NT2/D1 (cell line): ENCODE measurements around the gene ROBO1.

Experiments
- DNase-seq: peaks from one replicate; pipeline ENCODE4 v3.0.0-alpha.2; 2011; ENCODE audit warnings: low read depth, low spot score
- H3K27me3 ChIP-seq: 2 replicates; pipeline ENCODE4 v1.6.0; 2011; ENCODE audit warnings: mild to moderate bottlenecking; ENCODE audit not compliant: insufficient read length, insufficient read depth
- H3K36me3 ChIP-seq: 2 replicates; pipeline ENCODE4 v1.6.1; 2011; ENCODE audit warnings: mild to moderate bottlenecking, low read length, mixed read lengths; ENCODE audit not compliant: insufficient read depth, insufficient read length
- H3K4me1 ChIP-seq: 2 replicates; pipeline ENCODE4 v1.5.1; 2011; ENCODE audit not compliant: insufficient read depth, insufficient read length
- H3K4me3 ChIP-seq: 2 replicates; pipeline ENCODE4 v1.5.1; 2011; ENCODE audit warnings: low read depth; ENCODE audit not compliant: insufficient read length
- H3K9ac ChIP-seq: 2 replicates; pipeline ENCODE4 v1.6.0; 2011; ENCODE audit warnings: low read depth; ENCODE audit not compliant: insufficient read length
- H3K9me3 ChIP-seq: 2 replicates; pipeline ENCODE4 v1.5.1; 2011; ENCODE audit warnings: mild to moderate bottlenecking, low read length; ENCODE audit not compliant: insufficient read depth
- SUZ12 ChIP-seq: IDR thresholded peaks from 2 replicates; pipeline ENCODE4 v1.6.1; 2011; ENCODE audit not compliant: insufficient read length, insufficient read depth; ENCODE audit errors: extremely low read depth
- YY1 ChIP-seq: IDR thresholded peaks from 2 replicates; pipeline ENCODE4 v1.6.1; 2011; ENCODE audit not compliant: insufficient read length, insufficient read depth
- ZNF274 ChIP-seq: IDR thresholded peaks from 2 replicates; pipeline ENCODE4 v1.6.1; 2011; ENCODE audit warnings: mild to moderate bottlenecking, low read depth, low read length

ROBO1 gene

DNA sequence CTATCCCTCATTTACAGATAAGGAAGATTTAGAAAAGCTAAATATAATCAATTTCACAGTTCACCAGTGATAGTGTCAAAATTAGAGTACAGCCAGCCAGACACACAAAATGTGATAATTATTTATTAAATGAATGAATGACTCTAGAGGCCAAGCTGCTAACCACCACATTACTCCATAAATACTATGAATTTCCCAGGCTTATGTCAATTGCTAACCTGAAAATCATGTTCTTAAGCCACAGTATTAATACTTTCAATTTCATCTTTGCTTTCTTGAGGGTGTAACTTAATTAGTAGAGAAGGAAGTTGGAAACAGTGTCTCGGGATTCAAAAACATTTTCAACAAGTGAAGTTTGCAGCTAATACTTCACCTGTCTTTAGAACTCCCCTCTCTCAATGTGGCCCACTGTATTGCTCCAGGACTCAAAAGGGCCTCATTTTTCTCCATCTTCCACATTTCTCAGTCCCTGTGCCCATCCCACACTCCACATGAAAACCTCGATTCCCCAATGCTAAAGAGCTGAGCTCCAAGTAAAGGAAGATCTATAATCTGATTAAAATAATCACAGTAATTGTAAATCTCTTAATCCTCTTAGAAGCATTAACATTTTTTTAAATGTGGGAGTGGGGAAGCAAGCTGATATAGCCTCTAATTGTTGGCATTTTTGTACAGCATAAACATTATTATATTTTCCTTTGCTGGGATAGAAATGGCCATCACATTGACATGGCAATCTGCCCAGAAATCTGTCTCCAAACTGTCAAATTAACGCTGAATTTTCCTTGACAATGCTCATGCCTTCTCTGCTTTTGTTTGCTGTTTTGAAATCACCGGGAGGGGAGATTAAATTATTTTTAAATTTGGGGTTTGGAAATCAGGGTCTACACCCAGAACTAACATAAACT, 765.1 kb downstream of the ROBO1 start:
- no peak for TF ChIP-seq SUZ12
- no peak for TF ChIP-seq ZNF274
- TF ChIP-seq YY1, result no peak
- Histone ChIP-seq H3K27me3 (no peaks in the 10 kb centered on the region), H3K4me3 (no peak overlapping the region), H3K9ac (no peak overlapping the region), H3K4me1 (no peaks in the 10 kb centered on the region), H3K36me3 (no peaks in the 10 kb centered on the region), H3K9me3 (peaks cover 4% of the 10 kb centered on the region; the same call in 1 of the 2 replicates)
- DNase-seq, result no peak

DNA sequence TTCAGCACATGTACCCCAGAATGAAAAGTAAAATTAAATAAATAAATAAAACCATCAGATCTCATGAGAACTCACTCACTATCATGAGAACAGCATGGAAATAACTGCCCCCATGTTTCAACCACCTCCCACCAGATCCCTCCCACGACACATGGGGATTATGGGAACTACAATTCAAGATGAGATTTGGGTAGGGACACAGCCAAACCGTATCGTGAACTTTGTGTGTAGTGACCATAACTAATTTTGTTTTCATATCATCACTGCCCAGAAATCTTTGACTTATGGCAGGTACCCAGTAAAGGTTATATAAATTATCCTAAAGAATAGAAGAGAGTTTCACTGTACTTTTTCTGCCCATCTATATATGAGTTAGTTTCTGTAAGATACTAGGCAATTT, 766.5 kb downstream of the ROBO1 start:
- Histone ChIP-seq H3K36me3 (no peaks in the 10 kb centered on the region), H3K4me1 (no peaks in the 10 kb centered on the region), H3K4me3 (no peak overlapping the region), H3K9ac (no peak overlapping the region), H3K27me3 (no peaks in the 10 kb centered on the region), H3K9me3 (peaks cover 4% of the 10 kb centered on the region; the same call in 1 of the 2 replicates)
- DNase-seq, result no peak
- TF ChIP-seq YY1 (no peak), SUZ12 (no peak), ZNF274 (no peak)

DNA sequence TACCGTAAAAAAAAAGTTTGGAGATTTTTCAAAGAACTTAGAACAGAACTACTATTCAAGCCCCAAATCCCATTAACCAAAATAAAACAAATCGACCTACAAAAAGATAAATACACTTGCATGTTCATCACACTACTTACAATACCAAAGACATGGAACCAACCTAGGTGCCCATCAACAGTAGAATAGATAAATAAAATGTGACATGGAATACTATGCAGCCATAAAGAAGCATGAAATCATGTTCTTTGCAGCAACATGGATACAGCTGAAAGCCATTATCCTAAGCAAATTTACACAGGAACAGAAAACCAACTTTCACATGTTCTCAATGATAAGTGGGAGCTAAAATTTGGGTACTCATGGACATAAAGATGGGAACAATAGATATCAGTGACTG, 768.7 kb downstream of the ROBO1 start:
- Histone ChIP-seq H3K27me3 (no peaks in the 10 kb centered on the region), H3K9me3 (peaks cover 4% of the 10 kb centered on the region; the same call in 1 of the 2 replicates), H3K9ac (no peak overlapping the region), H3K4me1 (no peaks in the 10 kb centered on the region), H3K36me3 (no peaks in the 10 kb centered on the region), H3K4me3 (no peak overlapping the region)
- no peak for DNase-seq
- TF ChIP-seq YY1 (no peak), ZNF274 (no peak), SUZ12 (no peak)

DNA sequence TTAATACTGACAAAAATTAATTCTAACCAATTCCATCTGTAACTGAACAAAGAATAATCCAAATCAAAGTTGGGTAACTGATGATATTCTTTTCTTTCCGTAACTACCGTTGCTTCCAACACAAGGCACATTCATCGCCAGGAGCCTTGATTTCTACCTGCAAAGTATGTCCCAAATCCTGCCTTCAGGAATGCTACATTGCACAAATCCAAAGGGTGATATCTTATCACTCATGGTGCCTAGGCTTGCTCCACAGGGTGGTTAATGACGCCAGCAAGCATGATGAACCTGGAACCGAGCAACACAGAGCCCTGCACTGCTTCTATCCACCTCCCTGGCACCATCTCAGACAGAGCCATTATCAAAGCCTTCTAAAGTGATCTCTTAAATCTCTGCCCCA, 772.7 kb downstream of the ROBO1 start:
- Histone ChIP-seq H3K9ac (no peak overlapping the region), H3K4me3 (no peak overlapping the region), H3K4me1 (no peaks in the 10 kb centered on the region), H3K9me3 (peaks cover 13% of the 10 kb centered on the region), H3K27me3 (no peaks in the 10 kb centered on the region), H3K36me3 (no peaks in the 10 kb centered on the region)
- TF ChIP-seq YY1, result no peak
- no peak for TF ChIP-seq SUZ12
- TF ChIP-seq ZNF274, result no peak
- DNase-seq, result no peak

DNA sequence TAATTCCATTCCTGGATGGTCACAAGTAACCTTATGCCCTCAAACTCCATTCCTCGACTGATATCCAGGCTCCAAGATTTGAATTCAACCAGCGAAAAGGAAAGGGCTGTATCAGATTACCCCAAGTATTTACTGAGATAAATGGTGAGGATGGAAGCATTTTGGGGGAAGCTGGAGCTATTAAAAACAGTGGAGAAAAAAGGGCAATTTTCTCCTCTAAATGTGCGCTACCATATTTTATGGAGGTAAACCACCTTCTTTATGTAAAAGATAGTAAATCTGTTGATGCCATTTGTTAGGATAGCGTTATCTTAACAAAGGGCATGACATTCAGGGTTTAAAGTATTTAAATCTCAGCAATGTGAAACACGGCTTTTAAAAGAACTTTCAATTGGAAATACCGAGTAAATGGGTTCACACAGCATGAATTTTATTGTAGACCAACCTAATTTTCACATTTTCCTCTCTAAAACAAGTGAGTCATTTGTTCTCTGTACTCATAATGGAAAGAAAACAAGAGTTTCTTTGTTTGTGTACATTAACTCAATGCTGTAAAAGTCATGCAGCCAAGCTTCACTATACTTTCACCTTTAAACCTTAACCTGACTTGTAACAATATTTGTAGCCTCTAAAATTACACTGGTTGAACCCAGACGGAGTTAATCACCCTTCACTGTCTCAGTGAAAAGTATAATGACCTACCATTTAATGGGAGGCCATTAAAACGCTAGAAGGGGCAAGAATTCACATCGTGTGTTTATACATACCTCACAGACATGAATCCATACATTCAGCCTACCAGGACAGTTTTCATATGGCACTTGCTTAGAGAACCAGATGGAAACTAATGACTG, 773.4 kb downstream of the ROBO1 start:
- no peaks in the 10 kb centered on the region for H3K27me3 ChIP-seq
- no peak overlapping the region for H3K9ac ChIP-seq
- no peak for TF ChIP-seq SUZ12
- TF ChIP-seq YY1, result no peak
- TF ChIP-seq ZNF274, result no peak
- no peak overlapping the region for H3K4me3 ChIP-seq
- no peaks in the 10 kb centered on the region for H3K36me3 ChIP-seq
- peaks cover 13% of the 10 kb centered on the region for H3K9me3 ChIP-seq
- DNase-seq, result no peak
- H3K4me1 ChIP-seq, result no peaks in the 10 kb centered on the region

DNA sequence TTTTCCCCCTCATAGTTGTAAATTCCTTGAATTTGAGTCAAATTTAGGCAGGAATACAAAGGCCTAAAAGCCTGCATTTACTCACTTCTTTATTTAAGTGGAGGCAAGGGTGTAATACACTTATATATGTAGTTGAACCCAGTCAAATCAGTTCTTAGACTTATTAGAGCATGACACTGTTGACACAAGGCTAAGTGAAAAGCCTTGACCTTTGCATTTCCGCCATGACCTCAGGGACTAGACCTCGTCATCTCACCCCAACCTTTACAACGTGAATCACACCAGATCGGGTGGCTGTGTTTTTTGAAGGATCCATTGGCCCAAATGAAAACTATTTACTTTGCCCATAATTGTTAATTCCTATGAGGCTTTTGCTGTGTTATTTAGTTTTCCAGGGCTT, 774.4 kb downstream of the ROBO1 start:
- no peak overlapping the region for H3K9ac ChIP-seq
- H3K9me3 ChIP-seq, result peaks cover 13% of the 10 kb centered on the region
- H3K4me1 ChIP-seq, result no peaks in the 10 kb centered on the region
- DNase-seq, result no peak
- no peak for TF ChIP-seq YY1
- TF ChIP-seq ZNF274, result no peak
- TF ChIP-seq SUZ12, result no peak
- no peak overlapping the region for H3K4me3 ChIP-seq
- no peaks in the 10 kb centered on the region for H3K27me3 ChIP-seq
- H3K36me3 ChIP-seq, result no peaks in the 10 kb centered on the region

DNA sequence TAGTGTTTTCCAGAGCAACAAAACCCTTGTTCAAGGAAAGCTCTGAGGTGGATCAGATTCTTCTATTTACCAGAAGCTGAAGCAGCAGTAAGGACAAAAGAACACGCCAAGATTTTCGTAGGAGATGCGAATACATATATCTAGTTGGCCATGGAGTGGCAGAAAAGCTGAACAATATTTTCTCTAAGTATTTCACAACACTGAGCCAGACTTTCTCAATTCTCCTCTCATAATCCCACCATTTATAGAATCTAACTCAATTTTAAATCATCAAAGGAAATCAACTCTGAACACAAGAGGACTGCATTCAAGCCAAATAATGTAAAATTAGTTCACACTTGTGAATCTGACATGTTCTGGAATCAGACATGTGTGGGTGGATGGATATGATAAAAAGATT, 775.0 kb downstream of the ROBO1 start:
- no peak overlapping the region for H3K4me3 ChIP-seq
- H3K36me3 ChIP-seq, result no peaks in the 10 kb centered on the region
- no peak overlapping the region for H3K9ac ChIP-seq
- no peaks in the 10 kb centered on the region for H3K27me3 ChIP-seq
- no peaks in the 10 kb centered on the region for H3K4me1 ChIP-seq
- no peak for DNase-seq
- no peak for TF ChIP-seq SUZ12
- TF ChIP-seq YY1, result no peak
- TF ChIP-seq ZNF274, result no peak
- peaks cover 13% of the 10 kb centered on the region for H3K9me3 ChIP-seq
